Spleen (tissue), 7 donors: ENCODE data around the gene DRAXIN.

ENCODE experiments used
- POLR2A ChIP-seq, 3 donors: fragments of 450-650 bp; IDR thresholded peaks; one replicate each; pipeline ENCODE4 v1.5.1; 2017; ENCODE audit warnings: antibody characterized with exemption in 3 of 3, mild to moderate bottlenecking in 1 of 3
- TF ChIP-seq, protein P1 (sequence below), 11 experiments: fragments of 200-600 bp in 7 of 11; fragments of 450-650 bp in 4 of 11; sonication (generic) in 4 of 11; IDR thresholded peaks in 8 of 11; conservative IDR thresholded peaks in 3 of 11; 1 replicate in 7 of 11; 2 replicates in 4 of 11; pipeline versions ENCODE4 v1.4.0 to v1.8.0; 2016 to 2021; ENCODE audit warnings: antibody characterized with exemption in 11 of 11, inconsistent platforms in 4 of 11, mild to moderate bottlenecking in 1 of 11
- donor health status: DM: no; HTN: no; CAD: no; lungs with moderate emphysema.
- donor health status: DM: no; HTN: no; CAD: no.
- donor health status: DM: no; HTN: no; CAD: no.

DNA sequence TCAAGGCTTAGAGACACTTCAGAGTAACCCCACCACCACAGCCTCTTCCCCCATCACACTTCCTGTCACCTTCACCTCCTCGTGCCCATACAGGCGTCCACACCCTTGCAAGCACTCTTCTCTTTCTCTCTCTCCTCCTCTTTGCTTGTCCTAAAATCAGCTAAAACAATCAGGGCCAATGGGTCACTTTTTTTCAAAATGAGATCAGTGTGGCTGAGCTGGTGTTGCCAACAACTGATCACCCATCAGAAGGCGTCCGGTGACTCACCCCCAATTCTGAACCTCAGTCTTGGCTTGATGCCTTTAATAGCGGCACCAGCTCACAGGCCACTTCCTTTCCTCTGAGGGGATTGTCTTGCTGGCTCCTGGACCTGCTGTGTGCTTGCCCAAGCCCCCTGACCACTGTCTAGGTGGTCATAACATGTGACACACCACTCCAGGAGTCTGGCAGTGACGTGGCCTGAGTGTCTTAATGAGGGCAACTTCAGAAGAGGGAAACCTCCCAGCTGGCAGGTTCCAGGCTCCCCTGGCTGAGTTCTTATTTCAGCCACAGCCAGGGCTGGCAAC lies 1.6 kb downstream of the DRAXIN start:
- TF ChIP-seq, protein P1, sequence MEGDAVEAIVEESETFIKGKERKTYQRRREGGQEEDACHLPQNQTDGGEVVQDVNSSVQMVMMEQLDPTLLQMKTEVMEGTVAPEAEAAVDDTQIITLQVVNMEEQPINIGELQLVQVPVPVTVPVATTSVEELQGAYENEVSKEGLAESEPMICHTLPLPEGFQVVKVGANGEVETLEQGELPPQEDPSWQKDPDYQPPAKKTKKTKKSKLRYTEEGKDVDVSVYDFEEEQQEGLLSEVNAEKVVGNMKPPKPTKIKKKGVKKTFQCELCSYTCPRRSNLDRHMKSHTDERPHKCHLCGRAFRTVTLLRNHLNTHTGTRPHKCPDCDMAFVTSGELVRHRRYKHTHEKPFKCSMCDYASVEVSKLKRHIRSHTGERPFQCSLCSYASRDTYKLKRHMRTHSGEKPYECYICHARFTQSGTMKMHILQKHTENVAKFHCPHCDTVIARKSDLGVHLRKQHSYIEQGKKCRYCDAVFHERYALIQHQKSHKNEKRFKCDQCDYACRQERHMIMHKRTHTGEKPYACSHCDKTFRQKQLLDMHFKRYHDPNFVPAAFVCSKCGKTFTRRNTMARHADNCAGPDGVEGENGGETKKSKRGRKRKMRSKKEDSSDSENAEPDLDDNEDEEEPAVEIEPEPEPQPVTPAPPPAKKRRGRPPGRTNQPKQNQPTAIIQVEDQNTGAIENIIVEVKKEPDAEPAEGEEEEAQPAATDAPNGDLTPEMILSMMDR (IDR thresholded peaks at IDR 0.05 in 8 of 11, conservative IDR thresholded peaks at IDR 0.05 in 3 of 11), result no peak
- TF ChIP-seq POLR2A (IDR thresholded peaks at IDR 0.05), result no peak
